WERI-Rb-1 (cell line): ENCODE measurements around the gene CDK4.

ENCODE experiments used
- DNase-seq: peaks from one replicate; pipeline ENCODE4 v3.0.0-alpha.2; 2020
- H3K27ac ChIP-seq: fragments of 250-450 bp; sonication (Bioruptor Pico); 2 replicates; pipeline ENCODE4 v1.5.1; 2020; ENCODE audit warnings: mild to moderate bottlenecking, moderate library complexity
- H3K27me3 ChIP-seq: fragments of 250-450 bp; sonication (Bioruptor Pico); 2 replicates; pipeline ENCODE4 v1.5.1; 2021; ENCODE audit warnings: mild to moderate bottlenecking, low read depth, moderate library complexity; ENCODE audit not compliant: insufficient read depth, severe bottlenecking
- H3K36me3 ChIP-seq: fragments of 250-450 bp; sonication (Bioruptor Pico); 2 replicates; pipeline ENCODE4 v1.5.1; 2020; ENCODE audit warnings: mild to moderate bottlenecking, moderate library complexity
- H3K4me3 ChIP-seq: 2 replicates; pipeline ENCODE4 v1.5.1; 2011; ENCODE audit warnings: low read depth, mild to moderate bottlenecking, control low read depth, low read length
- H3K9me3 ChIP-seq: fragments of 250-450 bp; sonication (Bioruptor Pico); 2 replicates; pipeline ENCODE4 v1.5.1; 2021; ENCODE audit warnings: mild to moderate bottlenecking, moderate library complexity; ENCODE audit not compliant: severe bottlenecking
- CTCF ChIP-seq: IDR thresholded peaks from 2 replicates; pipeline ENCODE4 v1.5.1; 2011; ENCODE audit warnings: low read depth, mild to moderate bottlenecking, control low read depth, inconsistent platforms, low read length

Gene CDK4

GRCh38 chr12:57741844-57742738 is 10.0 kb downstream of the CDK4 start:
- H3K27me3 ChIP-seq = peaks cover 13% of the 10 kb centered on the region
- peaks cover 16% of the 10 kb centered on the region for H3K36me3 ChIP-seq
- H3K4me3 ChIP-seq = no peak overlapping the region
- no peak for DNase-seq
- no peak overlapping the region for H3K27ac ChIP-seq
- peak; percentile 25 for TF ChIP-seq CTCF
- no peaks in the 10 kb centered on the region for H3K9me3 ChIP-seq

GRCh38 chr12:57741413-57741789 is 10.7 kb downstream of the CDK4 start:
- Histone ChIP-seq H3K9me3 (no peaks in the 10 kb centered on the region), H3K27ac (no peak overlapping the region), H3K27me3 (peaks cover 20% of the 10 kb centered on the region), H3K36me3 (peaks cover 9% of the 10 kb centered on the region; the same call in 1 of the 2 replicates), H3K4me3 (no peak overlapping the region)
- no peak for TF ChIP-seq CTCF
- DNase-seq = no peak

GRCh38 chr12:57740656-57741412 is 11.3 kb downstream of the CDK4 start:
- H3K4me3 ChIP-seq = no peak overlapping the region
- TF ChIP-seq CTCF = no peak
- no peak overlapping the region for H3K27ac ChIP-seq
- peaks cover 20% of the 10 kb centered on the region for H3K27me3 ChIP-seq
- no peaks in the 10 kb centered on the region for H3K9me3 ChIP-seq
- H3K36me3 ChIP-seq = peaks cover 4% of the 10 kb centered on the region; the same call in 1 of the 2 replicates
- no peak for DNase-seq

GRCh38 chr12:57739914-57740538 is 12.1 kb downstream of the CDK4 start:
- no peak for TF ChIP-seq CTCF
- Histone ChIP-seq H3K4me3 (no peak overlapping the region), H3K27ac (no peak overlapping the region), H3K27me3 (peaks cover 20% of the 10 kb centered on the region), H3K9me3 (no peaks in the 10 kb centered on the region), H3K36me3 (no peaks in the 10 kb centered on the region)
- DNase-seq = no peak

- no peak for TF ChIP-seq CTCF
- H3K27me3 ChIP-seq = peaks cover 20% of the 10 kb centered on the region
- H3K4me3 ChIP-seq = peak overlapping the region; percentile 49; the same call in 1 of the 2 replicates
- no peak overlapping the region for H3K27ac ChIP-seq
- DNase-seq = no peak
- no peaks in the 10 kb centered on the region for H3K9me3 ChIP-seq
- H3K36me3 ChIP-seq = no peaks in the 10 kb centered on the region
Observed at GRCh38 chr12:57739387-57739786, 12.7 kb downstream of the CDK4 start.
